Dermis microvascular lymphatic vessel endothelial cell (primary cell): Measurements from ENCODE around the gene TMED1. TPM values are rescaled to one million over a fixed set of nuclear protein-coding genes. Genes with fewer than 3 reads are reported as not detected.

Source experiments
- DNase-seq, 2 donors: peaks; one replicate each; pipeline versions ENCODE4 v3.0.0 to v3.0.0-alpha.2; 2010; ENCODE audit warnings: low read depth in 2 of 2
- total RNA-seq: library from RNA; depleted of rRNA; stranded (reverse); fragments of >200 nt; gene quantifications from 2 replicates; pipeline ENCODE4 v1.2.1, GENCODE V29; 2014

Gene TMED1
- total RNA-seq, 1 donor from 2014 or later: 34.1 TPM

- DNase-seq: no peak
Measured at GRCh38 chr19:10831987-10832938, 3.7 kb downstream of the TMED1 start.

- no peak for DNase-seq
Measured at GRCh38 chr19:10830931-10831779, 4.9 kb downstream of the TMED1 start.

GRCh38 chr19:10830370-10830769 is 5.6 kb downstream of the TMED1 start:
- DNase-seq: no peak

GRCh38 chr19:10829967-10830366 is 6.0 kb downstream of the TMED1 start:
- no peak for DNase-seq

- DNase-seq: no peak
Measured at GRCh38 chr19:10828981-10829821, 6.8 kb downstream of the TMED1 start.

GRCh38 chr19:10826846-10827245 is 9.2 kb downstream of the TMED1 start:
- DNase-seq: no peak

- DNase-seq: no peak
Measured at GRCh38 chr19:10826231-10826630, 9.8 kb downstream of the TMED1 start.

GRCh38 chr19:10823690-10824089 is 12.3 kb downstream of the TMED1 start:
- no peak for DNase-seq

GRCh38 chr19:10820173-10820572 is 15.8 kb downstream of the TMED1 start:
- DNase-seq: no peak

GRCh38 chr19:10819124-10820060 is 16.6 kb downstream of the TMED1 start:
- no peak for DNase-seq

GRCh38 chr19:10818301-10819123 is 17.5 kb downstream of the TMED1 start:
- no peak for DNase-seq

- no peak for DNase-seq
Measured at GRCh38 chr19:10817291-10818038, 18.5 kb downstream of the TMED1 start.

- no peak for DNase-seq
Measured at GRCh38 chr19:10816691-10817090, 19.3 kb downstream of the TMED1 start.

- DNase-seq: no peak
Measured at GRCh38 chr19:10815969-10816644, 19.9 kb downstream of the TMED1 start.

- DNase-seq: no peak
Measured at GRCh38 chr19:10815007-10815536, 20.9 kb downstream of the TMED1 start.

- peak; percentile 59 to 89 for DNase-seq
Measured at GRCh38 chr19:10812902-10813404, 23.1 kb downstream of the TMED1 start.

GRCh38 chr19:10812196-10812595 is 23.8 kb downstream of the TMED1 start:
- DNase-seq: no peak
